Stimulated activated naive CD4-positive, alpha-beta T cell treated with Interleukin-2 at 50 U/mL for 16 hours (primary cell): ENCODE measurements around the gene EMC10.

ENCODE experiments used
- DNase-seq: peaks from one replicate; lab custom pipeline; 2025; lab: John Stamatoyannopoulos, UW

EMC10 gene

GRCh38 chr19:50497022-50497405 is 20.7 kb downstream of the EMC10 start:
- DNase-seq, result no peak

- no peak for DNase-seq
Observed at GRCh38 chr19:50498219-50499056, 22.1 kb downstream of the EMC10 start.

DNA sequence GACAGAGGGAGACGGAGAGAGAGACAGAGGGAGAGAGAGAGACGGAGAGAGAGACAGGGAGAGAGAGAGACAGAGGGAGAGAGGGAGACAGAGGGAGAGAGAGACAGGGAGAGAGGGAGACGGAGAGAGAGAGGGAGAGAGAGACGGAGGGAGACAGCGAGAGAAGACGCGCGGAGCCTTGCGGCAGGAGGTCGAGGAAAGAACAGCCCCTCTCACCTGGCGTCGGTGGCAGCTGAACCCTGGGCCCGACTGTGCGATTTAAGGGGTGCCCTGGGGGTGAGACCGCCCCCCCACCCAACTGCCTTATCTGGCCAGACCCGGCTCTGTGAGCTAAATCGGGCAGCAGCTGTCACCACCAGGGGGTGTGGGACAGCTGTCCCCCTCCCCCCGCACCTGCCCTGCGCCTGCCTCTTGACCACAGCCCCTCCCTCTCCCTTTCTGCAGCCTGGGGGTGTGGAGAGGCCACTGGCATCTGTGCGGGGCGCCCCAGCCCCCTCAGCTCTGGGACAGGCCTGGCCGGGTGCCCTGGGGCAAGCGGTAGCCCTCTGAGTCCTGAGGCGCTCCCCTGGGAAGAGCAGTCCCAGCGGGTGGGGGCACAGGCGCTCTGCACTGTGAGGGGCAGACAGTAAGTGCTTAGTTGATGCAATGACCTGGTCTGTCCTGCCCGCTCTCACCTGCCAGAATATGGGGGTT is 23.9 kb downstream of the EMC10 start:
- DNase-seq, result no peak

DNA sequence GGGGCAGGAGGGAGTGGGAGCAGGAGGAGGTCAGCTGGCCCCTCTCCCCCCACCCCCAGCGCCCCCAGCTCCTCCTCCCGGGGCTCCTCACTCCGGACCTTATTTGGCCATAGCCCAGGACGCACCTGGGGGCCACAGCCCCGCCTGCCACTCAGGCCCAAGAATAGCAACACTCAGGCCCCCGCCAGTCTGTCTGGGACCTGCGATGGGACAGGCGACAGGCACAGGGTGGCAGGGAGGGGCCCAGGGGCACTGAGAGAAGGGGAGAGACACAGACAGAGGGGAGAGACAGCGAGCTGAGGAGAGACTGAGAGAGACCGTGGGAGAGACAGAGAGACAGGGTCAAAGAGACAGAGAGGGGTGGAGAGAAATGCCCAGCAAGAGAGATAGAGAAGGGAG is 24.4 kb downstream of the EMC10 start:
- no peak for DNase-seq

- no peak for DNase-seq
Observed at GRCh38 chr19:50501186-50501567, 24.9 kb downstream of the EMC10 start.

DNA sequence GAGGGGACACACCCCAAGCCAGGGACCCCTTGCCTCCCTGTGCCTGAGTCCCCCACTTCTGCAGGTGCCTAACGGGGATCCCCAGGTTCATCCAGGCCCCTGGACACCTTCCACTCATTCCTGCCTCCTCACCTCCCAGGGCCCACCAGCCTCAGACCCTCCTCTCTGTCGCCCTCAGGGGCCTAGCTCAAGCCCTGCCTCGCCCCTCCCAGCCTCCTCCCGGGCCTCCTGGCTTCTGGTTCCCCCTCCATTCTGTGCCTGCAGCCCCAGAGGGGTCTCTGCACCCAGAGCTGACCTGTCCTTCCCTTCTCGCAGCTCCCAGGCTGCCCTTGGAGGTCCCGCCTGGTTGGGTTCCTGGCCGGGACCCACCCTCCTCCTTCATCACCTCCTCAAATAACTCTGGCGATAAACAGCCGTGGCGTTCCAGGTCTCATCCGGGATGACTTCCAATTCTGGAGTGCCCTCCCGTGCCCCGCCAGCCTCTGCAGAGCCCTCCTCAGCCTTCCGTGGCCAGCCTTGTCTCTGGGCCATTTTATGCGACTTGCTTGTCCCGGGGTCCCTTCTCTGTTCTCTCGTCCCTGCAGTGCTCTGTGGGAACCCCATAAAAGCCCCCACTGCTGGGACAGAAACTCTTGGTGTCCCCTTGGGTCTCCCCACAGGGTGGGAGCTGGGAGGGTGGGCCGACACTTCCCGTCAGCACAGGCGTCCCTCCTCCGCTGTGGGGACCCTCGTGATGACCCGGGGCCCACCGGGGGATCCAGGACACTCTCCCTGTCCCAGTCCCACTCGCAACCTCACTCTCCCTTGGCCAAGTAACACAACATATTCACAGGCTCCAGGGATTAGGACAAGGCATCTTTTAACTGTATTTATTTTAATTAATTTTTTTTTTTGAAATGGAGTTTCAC is 25.5 kb downstream of the EMC10 start:
- DNase-seq, result no peak

- no peak for DNase-seq
Observed at GRCh38 chr19:50505856-50506611, 29.7 kb downstream of the EMC10 start.

- no peak for DNase-seq
Observed at GRCh38 chr19:50506700-50507099, 30.4 kb downstream of the EMC10 start.

- no peak for DNase-seq
Observed at GRCh38 chr19:50507376-50507775, 31.1 kb downstream of the EMC10 start.

DNA sequence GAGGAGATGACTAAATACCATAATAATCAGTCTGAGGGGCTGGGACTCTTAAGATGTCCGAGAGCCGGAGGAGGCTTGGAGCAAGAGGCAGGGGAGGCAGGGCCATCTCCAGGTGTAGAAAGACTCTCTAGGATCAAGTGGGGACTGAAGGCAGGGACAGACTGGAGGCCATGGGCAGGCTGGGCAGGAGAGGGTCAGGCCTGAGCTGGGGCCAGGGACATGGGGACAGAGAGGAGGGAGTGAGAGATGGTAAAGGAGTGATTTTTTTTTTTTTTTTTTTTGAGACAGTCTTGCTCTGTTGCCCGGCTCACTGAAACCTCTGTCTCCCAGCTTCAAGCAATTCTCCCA is 32.5 kb downstream of the EMC10 start:
- DNase-seq, result no peak

DNA sequence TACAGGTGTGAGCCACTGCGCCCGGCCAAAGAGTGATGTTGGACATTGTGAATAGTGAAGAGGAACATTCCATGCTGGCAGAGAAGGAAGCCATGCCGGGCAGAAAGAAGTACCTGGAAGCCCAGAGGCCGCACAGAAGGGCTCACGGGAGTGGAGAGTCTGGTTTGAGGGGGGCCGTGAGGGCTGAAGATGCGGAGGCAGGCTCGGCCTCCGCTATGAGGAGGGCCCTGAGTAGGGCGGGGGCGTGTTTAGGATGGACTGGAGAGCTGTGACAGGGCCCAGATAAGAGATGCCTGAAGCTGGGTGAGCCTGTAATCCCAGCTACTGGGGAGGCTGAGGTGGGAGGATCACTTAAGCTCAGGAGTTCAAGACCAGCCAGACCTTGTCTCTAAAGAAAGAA is 33.1 kb downstream of the EMC10 start:
- DNase-seq, result no peak

- DNase-seq, result no peak
Observed at GRCh38 chr19:50510121-50510670, 33.9 kb downstream of the EMC10 start.

DNA sequence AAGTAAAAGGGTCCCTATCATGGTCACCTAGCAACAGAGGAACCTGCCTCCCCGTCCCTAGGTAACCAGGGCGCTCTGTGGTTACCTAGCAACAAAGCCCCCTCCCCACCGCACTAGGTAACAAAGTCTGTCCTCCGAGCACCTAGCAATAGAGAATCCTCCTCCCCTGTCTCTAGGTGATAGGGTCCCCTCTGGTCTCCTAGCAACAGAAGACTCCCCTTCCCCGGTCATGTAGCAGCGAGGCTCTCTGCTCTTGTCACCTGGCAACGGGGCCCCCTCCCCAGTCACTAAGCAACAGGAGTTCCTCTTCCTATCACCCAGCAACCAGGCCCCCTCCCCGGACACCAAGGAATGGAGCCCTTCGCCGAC is 34.4 kb downstream of the EMC10 start:
- no peak for DNase-seq

GRCh38 chr19:50511069-50511822 is 34.9 kb downstream of the EMC10 start, which contains the start of gene JOSD2:
TSS of gene JOSD2 (minus strand) at chr19:50511191. CDS start at chr19:50510431, 760 bp downstream.
- peak; percentile 98 for DNase-seq

DNA sequence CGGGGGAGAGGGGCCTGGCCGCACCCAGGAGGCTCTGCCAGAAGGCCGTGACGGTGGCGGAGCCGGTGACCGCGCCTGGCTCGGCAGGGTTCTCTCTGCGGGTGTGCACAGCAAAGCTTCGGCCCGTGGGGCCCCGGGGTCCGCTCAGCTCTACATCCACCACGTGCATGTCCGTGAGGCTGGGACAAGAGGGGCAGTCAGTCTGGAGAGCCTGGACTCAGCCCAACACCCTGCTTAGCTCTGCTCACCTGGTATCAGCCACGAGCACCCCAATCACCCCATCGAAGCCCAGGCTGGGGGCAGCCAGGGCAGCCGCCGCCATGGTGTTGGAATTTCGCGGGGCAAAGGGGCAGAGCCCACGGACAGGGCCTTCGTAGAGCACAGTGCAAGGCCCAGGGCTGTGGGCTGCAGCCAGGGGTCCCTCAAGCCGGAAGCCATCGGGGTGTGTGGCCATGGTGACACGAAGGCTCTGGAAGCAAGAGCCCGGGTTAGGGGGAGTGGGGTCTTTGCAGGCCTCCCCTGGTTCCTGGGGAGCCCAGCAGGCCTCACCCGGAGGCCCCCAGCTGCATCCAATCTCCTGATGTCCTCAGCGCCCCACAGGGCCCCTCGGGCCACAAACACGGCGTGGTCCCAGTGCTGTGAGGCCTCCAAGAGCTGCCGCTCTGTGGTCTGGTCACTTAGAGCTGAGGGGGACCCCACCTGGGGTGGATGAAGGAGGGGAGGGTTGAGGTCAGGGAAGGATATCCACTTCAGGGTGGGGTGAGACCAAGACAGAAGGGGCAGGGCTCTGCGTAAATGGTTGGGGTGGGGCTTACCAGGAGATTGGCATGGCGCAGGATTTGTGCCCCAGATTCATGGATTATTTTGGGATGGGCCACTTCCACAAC is 36.0 kb downstream of the EMC10 start:
- DNase-seq, result no peak

DNA sequence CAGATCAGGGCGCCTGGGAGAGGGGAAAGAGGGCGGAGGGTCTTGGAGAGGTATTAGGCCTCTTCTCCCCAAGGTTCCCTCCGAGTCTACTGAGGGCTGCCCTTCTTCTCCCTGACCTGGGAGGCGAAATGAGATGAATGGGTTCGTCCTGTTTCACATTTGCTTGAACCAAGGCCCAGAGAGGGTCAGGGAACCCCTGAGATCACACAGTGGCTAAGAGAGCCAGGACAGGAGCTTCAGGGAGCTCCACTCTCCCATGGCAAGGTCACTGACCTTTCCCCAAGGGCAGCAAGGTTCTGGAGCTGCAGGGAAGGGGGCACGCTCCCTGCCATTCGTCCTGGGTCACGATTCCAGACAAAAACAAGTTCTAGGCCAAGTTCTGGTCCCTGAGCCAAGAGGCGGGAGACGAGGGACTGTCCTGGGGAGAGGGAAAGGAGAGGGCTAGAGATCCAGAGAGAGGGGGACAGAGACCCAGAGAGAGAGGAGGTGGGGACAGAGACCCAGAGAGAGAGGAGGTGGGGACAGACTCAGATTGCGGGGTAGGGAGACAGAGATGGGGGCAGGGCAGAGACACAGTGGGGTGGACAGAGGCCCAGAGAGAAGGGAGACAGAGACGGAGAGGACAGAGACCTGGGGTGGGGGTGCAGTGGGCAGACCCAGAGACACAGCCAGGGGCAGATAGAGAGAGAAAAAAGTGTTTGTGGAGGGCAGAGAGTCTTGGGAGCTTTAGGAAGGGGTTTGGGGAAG is 36.9 kb downstream of the EMC10 start:
- DNase-seq, result no peak

- DNase-seq, result no peak
Observed at GRCh38 chr19:50513746-50514345, 37.5 kb downstream of the EMC10 start, which contains the start of gene ASPDH. TSS of gene ASPDH (minus strand) at chr19:50513913. CDS start at chr19:50513823, 90 bp downstream.

- no peak for DNase-seq
Observed at GRCh38 chr19:50514346-50515167, 38.2 kb downstream of the EMC10 start.
